Stomach (tissue), 9 donors: ENCODE data around the gene SEC14L6. TPM values are rescaled to one million over a fixed set of nuclear protein-coding genes. Genes with fewer than 3 reads are reported as not detected.

Experiments
- DNase-seq, 2 donors: peaks; one replicate each; pipeline versions ENCODE4 v3.0.0 to v3.0.0-alpha.2; 2013 to 2019
- H3K27ac ChIP-seq, 5 donors: fragments of 200-600 bp in 4 of 5; sonication (generic) in 4 of 5; one replicate each; pipeline ENCODE4 v1.5.1; 2013 to 2019; ENCODE audit warnings: mild to moderate bottlenecking in 1 of 5, moderate library complexity in 1 of 5
- H3K27me3 ChIP-seq, 3 donors: fragments of 200-600 bp; sonication (generic); one replicate each; pipeline ENCODE4 v1.5.1; 2017 to 2019; ENCODE audit warnings: mixed run types in 1 of 3
- H3K36me3 ChIP-seq, 4 donors: fragments of 200-600 bp; sonication (generic); 1 replicate in 3 of 4; 2 replicates in 1 of 4; pipeline ENCODE4 v1.5.1; 2016 to 2019
- H3K4me1 ChIP-seq, 4 donors: fragments of 200-600 bp; sonication (generic); one replicate each; pipeline ENCODE4 v1.5.1; 2016 to 2019
- H3K4me3 ChIP-seq, 4 donors: fragments of 200-600 bp; sonication (generic) in 3 of 4; one replicate each; pipeline ENCODE4 v1.5.1; 2016 to 2019; ENCODE audit warnings: mild to moderate bottlenecking in 1 of 4
- H3K9me3 ChIP-seq, 4 donors: fragments of 200-600 bp; sonication (generic); one replicate each; pipeline ENCODE4 v1.5.1; 2016 to 2019
- CTCF ChIP-seq, 7 experiments: fragments of 450-650 bp in 4 of 7; fragments of 200-600 bp in 3 of 7; sonication (generic) in 3 of 7; IDR thresholded peaks; one replicate each; pipeline ENCODE4 v1.5.1; 2016 to 2019; ENCODE audit warnings: antibody characterized with exemption in 7 of 7, control low read depth in 2 of 7, mild to moderate bottlenecking in 1 of 7
- EP300 ChIP-seq: sonication (generic); formaldehyde crosslinking; IDR thresholded peaks from one replicate; pipeline ENCODE4 v1.6.1; 2017; ENCODE audit warnings: antibody characterized with exemption
- POLR2A ChIP-seq, 4 donors: fragments of 450-650 bp; IDR thresholded peaks; one replicate each; pipeline ENCODE4 v1.6.1; 2016; ENCODE audit warnings: antibody characterized with exemption in 4 of 4, control low read depth in 2 of 4, mild to moderate bottlenecking in 1 of 4, moderate library complexity in 1 of 4
- POLR2AphosphoS5 ChIP-seq, 3 donors: sonication (generic); formaldehyde crosslinking; IDR thresholded peaks; one replicate each; pipeline ENCODE4 v1.6.1; 2016; ENCODE audit warnings: antibody characterized with exemption in 3 of 3
- WGBS, 5 donors: extraction: QIAGEN DNeasy Blood & Tissue Kit in 3 of 5; methylation state at CpG; one replicate each; pipeline versions ENCODE4 v1.1.5 to v1.1.7; 2013 to 2018; 5-methylcytosine and 5-hydroxymethylcytosine counted together
- intact Hi-C: fragments of 100-400 bp; cut with DNase I; formaldehyde crosslinking; loops from one replicate; pipeline ENCODE4 v1.15.1; 2023; ENCODE audit warnings: low total_unique reads
- polyA plus RNA-seq, 3 donors: library from polyadenylated mRNA; stranded (reverse); fragments of 200-250 nt; gene quantifications; one replicate each; pipeline ENCODE4 v1.2.3, GENCODE V29; 2013
- total RNA-seq, 5 donors: library from RNA; depleted of rRNA; stranded (reverse); fragments of >200 nt; gene quantifications; one replicate each; pipeline versions ENCODE4 v1.1.0 to v1.2.3, GENCODE V29; 2014 to 2016
- donor health status: healthy with polysubstance abuse.
- donor health status: Bipolar disorder and iron deficiency.
- donor health status: healthy.

SEC14L6 gene
- total and polyA plus RNA-seq, 8 donors = 0.58 to 1.4 (median 0.84) TPM; not detected in 4

DNA sequence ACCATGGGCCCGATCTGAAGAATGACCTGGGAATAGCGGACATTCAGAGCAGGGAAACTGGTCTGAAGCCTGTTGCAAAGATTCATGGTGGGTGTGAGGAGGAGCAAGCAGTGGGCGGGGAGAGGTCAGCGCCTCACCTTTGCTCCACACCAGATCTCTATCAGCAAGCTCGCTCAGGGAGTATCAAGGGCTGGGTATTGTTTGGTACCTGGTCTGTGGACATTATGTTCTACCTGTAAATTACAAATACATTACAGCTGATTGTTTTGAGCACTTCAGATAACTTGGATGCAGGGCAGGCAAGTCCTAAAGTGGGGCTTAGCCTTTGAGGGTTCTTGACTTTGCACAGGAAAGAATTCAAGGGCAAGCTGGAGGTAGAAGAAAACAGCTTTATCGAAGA, 30.3 kb downstream of the SEC14L6 start:
- no peaks in the 10 kb centered on the region for H3K36me3 ChIP-seq
- TF ChIP-seq EP300 = no peak
- TF ChIP-seq CTCF (IDR thresholded peaks at IDR 0.05) = no peak
- TF ChIP-seq POLR2A (IDR thresholded peaks at IDR 0.05) = no peak
- no peak for TF ChIP-seq POLR2AphosphoS5 (IDR thresholded peaks at IDR 0.05)
- no peak overlapping the region for H3K27ac ChIP-seq
- peaks cover 0 to 11% (median 0%) of the 10 kb centered on the region in 3 donors for H3K27me3 ChIP-seq
- no peaks in the 10 kb centered on the region for H3K4me1 ChIP-seq
- peaks cover 0 to 7% (median 0%) of the 10 kb centered on the region in 4 donors for H3K9me3 ChIP-seq
- no peak for DNase-seq
- intact Hi-C loops = no loop called here
- no peak overlapping the region for H3K4me3 ChIP-seq
- WGBS, 5 donors = 74 to 84% (median 78%) methylated on average over 6 of the region's 6 CpGs

GRCh38 chr22:30514252-30514651, 32.3 kb downstream of the SEC14L6 start:
- Histone ChIP-seq H3K27ac (no peak overlapping the region), H3K9me3 (peaks cover 0 to 7% (median 0%) of the 10 kb centered on the region in 4 donors), H3K4me1 (no peaks in the 10 kb centered on the region), H3K27me3 (no peaks in the 10 kb centered on the region), H3K36me3 (no peaks in the 10 kb centered on the region), H3K4me3 (no peak overlapping the region)
- intact Hi-C loops = no loop called here
- 62 to 85% (median 70%) methylated on average over 2 to 4 of the region's 4 CpGs for WGBS, 5 donors
- DNase-seq = no peak
- no peak for TF ChIP-seq CTCF (IDR thresholded peaks at IDR 0.05)
- no peak for TF ChIP-seq POLR2AphosphoS5 (IDR thresholded peaks at IDR 0.05)
- TF ChIP-seq EP300 = no peak
- no peak for TF ChIP-seq POLR2A (IDR thresholded peaks at IDR 0.05)

DNA sequence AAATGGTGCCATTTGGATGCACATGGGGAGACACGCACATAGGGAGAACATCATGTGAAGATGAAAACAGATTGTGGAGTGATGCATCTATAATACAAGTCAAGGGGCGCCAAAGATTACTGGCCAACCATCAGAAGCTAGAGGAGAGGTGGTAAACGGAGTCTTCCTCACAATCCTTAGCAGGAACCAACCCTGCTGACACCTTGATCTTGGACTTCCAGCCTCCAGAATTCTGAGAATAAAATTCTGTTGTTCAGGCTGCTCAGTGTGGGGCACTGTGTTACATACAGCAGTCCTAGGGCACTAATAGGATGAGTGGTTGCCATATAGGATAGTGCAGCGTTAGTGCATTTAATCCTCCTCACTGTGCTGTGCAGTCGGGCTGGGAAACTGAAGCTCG, 33.1 kb downstream of the SEC14L6 start:
- WGBS, 5 donors = 92 to 96% (median 96%) methylated on average over 6 of the region's 6 CpGs
- Histone ChIP-seq H3K36me3 (no peaks in the 10 kb centered on the region), H3K27me3 (no peaks in the 10 kb centered on the region), H3K4me1 (no peaks in the 10 kb centered on the region), H3K9me3 (peaks cover 0 to 7% (median 0%) of the 10 kb centered on the region in 4 donors), H3K27ac (no peak overlapping the region), H3K4me3 (no peak overlapping the region)
- no peak for DNase-seq
- TF ChIP-seq POLR2AphosphoS5 (IDR thresholded peaks at IDR 0.05) (no peak), CTCF (IDR thresholded peaks at IDR 0.05) (no peak), POLR2A (IDR thresholded peaks at IDR 0.05) (no peak), EP300 (no peak)
- intact Hi-C loops = no loop called here

DNA sequence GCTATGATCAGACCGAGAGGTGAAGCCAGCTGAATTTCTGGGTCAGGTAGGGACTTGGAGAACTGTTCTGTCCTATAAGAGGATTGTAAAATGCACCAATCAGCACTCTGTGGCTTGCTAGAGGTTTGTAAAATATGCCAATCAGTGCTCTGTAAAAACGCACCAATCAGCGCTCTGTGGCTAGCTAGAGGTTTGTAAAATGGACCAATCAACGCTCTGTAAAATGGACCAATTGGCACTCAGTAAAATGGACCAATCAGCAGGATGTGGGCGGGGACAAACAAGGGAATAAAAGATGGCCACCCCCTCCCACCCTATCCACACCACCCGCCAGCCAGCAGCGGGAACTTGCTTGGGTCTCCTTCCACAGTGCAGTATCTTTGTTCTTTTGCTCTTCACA, 34.6 kb downstream of the SEC14L6 start:
- WGBS, 5 donors = 89 to 95% (median 90%) methylated on average over 7 of the region's 7 CpGs
- Histone ChIP-seq H3K4me3 (no peak overlapping the region), H3K4me1 (peaks cover 0 to 3% (median under 1%) of the 10 kb centered on the region in 4 donors), H3K36me3 (no peaks in the 10 kb centered on the region), H3K27me3 (peaks cover 0 to 10% (median under 1%) of the 10 kb centered on the region in 3 donors), H3K9me3 (peaks cover 0 to 7% (median 0%) of the 10 kb centered on the region in 4 donors), H3K27ac (no peak overlapping the region)
- intact Hi-C loops = no loop called here
- no peak for TF ChIP-seq POLR2AphosphoS5 (IDR thresholded peaks at IDR 0.05)
- TF ChIP-seq POLR2A (IDR thresholded peaks at IDR 0.05) = no peak
- no peak for TF ChIP-seq CTCF (IDR thresholded peaks at IDR 0.05)
- no peak for TF ChIP-seq EP300
- DNase-seq = no peak
